ENCODE results near the gene ZDHHC18.

ZDHHC18 gene

DNA sequence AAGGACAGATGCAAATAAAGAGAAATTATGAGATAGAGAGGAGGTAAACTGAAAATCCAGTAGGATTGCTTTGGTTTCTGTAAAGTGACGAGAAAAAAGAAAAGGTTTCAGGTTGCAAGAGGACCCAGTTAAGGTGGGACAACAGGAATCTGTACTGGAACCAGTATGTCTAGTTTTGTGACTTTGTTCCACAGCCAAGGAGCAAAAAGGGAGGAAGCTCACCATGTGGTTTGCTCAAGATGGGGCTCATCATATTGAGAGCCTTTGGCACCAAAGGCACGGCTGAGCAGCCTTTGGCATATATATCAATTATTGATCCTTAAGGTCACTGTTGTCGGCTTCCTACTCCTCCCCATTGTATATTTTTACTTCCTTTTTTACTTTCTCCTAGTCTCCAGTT is 1.8 kb upstream of the ZDHHC18 start:
- Histone ChIP-seq H2AFZ (ENCODE audit: low read length) (no peak overlapping the region), H3K27me3 (replicated peaks; ENCODE audit: insufficient read depth, low read length) (no peaks in the 10 kb centered on the region), H3K9me2 (replicated peaks; ENCODE audit: insufficient read depth, low read length) (no peaks in the 10 kb centered on the region), H3K9me3 (replicated peaks; ENCODE audit: insufficient read depth, low read length) (no peaks in the 10 kb centered on the region), H3K27ac (ENCODE audit: low read length) (no peak overlapping the region), H3F3A (ENCODE audit: insufficient read depth, low read length) (peaks cover 12% of the 10 kb centered on the region), H3K4me3 (ENCODE audit: low read length) (no peak overlapping the region), H3K9ac (ENCODE audit: low read length) (no peak overlapping the region), H3K4me2 (ENCODE audit: low read depth, low read length) (no peak overlapping the region), H3K79me2 (ENCODE audit: low read length) (peaks cover 31% of the 10 kb centered on the region), H4K20me1 (ENCODE audit: insufficient read depth, low read length) (no peaks in the 10 kb centered on the region), H3K36me3 (replicated peaks; ENCODE audit: insufficient read depth, low read length) (no peaks in the 10 kb centered on the region), H3K4me1 (ENCODE audit: low read length) (peaks cover 19% of the 10 kb centered on the region)
- no peak for DNase-seq
- TF ChIP-seq EZH2phosphoT487 (IDR thresholded peaks at IDR 0.05; ENCODE audit: low read length) = no peak
- no peak for TF ChIP-seq EZH2 (optimal IDR thresholded peaks at IDR 0.05; ENCODE audit: low read depth, low read length)
- TF ChIP-seq, protein P1, sequence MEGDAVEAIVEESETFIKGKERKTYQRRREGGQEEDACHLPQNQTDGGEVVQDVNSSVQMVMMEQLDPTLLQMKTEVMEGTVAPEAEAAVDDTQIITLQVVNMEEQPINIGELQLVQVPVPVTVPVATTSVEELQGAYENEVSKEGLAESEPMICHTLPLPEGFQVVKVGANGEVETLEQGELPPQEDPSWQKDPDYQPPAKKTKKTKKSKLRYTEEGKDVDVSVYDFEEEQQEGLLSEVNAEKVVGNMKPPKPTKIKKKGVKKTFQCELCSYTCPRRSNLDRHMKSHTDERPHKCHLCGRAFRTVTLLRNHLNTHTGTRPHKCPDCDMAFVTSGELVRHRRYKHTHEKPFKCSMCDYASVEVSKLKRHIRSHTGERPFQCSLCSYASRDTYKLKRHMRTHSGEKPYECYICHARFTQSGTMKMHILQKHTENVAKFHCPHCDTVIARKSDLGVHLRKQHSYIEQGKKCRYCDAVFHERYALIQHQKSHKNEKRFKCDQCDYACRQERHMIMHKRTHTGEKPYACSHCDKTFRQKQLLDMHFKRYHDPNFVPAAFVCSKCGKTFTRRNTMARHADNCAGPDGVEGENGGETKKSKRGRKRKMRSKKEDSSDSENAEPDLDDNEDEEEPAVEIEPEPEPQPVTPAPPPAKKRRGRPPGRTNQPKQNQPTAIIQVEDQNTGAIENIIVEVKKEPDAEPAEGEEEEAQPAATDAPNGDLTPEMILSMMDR (IDR thresholded peaks at IDR 0.05; ENCODE audit: low read length) = no peak

DNA sequence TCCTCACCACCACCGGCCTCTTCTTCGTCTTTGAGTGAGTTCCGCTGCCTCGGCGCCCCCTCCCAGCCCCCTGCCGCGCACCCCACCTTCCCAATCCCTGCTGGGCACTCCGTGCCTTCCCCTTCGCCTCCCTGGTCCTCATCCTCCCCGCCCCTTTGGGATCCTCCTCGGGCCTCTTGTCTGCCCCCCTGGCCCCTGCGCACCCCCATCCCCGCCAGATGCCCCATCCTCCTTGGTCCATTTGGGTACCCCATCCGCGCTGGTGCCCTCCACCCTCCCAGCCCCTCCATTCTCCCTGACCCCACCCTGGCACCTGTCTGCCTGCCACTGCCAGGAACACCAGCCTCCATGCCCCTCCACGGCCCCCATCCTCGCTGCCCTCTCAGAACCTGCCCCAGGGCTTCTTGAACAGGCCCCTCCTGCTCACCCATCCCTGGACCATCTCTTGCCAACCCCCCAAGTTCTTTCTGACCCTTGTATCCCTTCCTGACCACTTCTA is 667 bp downstream of the ZDHHC18 start:
- no peaks in the 10 kb centered on the region for H3K27me3 ChIP-seq (replicated peaks; ENCODE audit: insufficient read depth, low read length)
- peak overlapping the region; percentile 82 for H3K4me2 ChIP-seq (ENCODE audit: low read depth, low read length)
- H3K4me1 ChIP-seq (ENCODE audit: low read length) = peaks cover 33% of the 10 kb centered on the region
- H3K36me3 ChIP-seq (replicated peaks; ENCODE audit: insufficient read depth, low read length) = no peaks in the 10 kb centered on the region
- H4K20me1 ChIP-seq (ENCODE audit: insufficient read depth, low read length) = no peaks in the 10 kb centered on the region
- no peak for DNase-seq
- H3K27ac ChIP-seq (ENCODE audit: low read length) = no peak overlapping the region
- no peaks in the 10 kb centered on the region for H3K9me3 ChIP-seq (replicated peaks; ENCODE audit: insufficient read depth, low read length)
- TF ChIP-seq, protein P1 (IDR thresholded peaks at IDR 0.05; ENCODE audit: low read length) = no peak
- TF ChIP-seq EZH2 (optimal IDR thresholded peaks at IDR 0.05; ENCODE audit: low read depth, low read length) (no peak), EZH2phosphoT487 (IDR thresholded peaks at IDR 0.05; ENCODE audit: low read length) (no peak)
- H3F3A ChIP-seq (ENCODE audit: insufficient read depth, low read length) = peaks cover 10% of the 10 kb centered on the region
- peak overlapping the region; percentile 70 for H3K9ac ChIP-seq (ENCODE audit: low read length)
- H3K4me3 ChIP-seq (ENCODE audit: low read length) = peak overlapping the region; percentile 64
- no peaks in the 10 kb centered on the region for H3K9me2 ChIP-seq (replicated peaks; ENCODE audit: insufficient read depth, low read length)
- no peak overlapping the region; the same call in 1 of the 2 replicates for H2AFZ ChIP-seq (ENCODE audit: low read length)
- H3K79me2 ChIP-seq (ENCODE audit: low read length) = peaks cover 55% of the 10 kb centered on the region

- H3K4me2 ChIP-seq (ENCODE audit: low read depth, low read length) = peak overlapping the region; percentile 82
- no peaks in the 10 kb centered on the region for H3K9me2 ChIP-seq (replicated peaks; ENCODE audit: insufficient read depth, low read length)
- peak overlapping the region; percentile 70 for H3K9ac ChIP-seq (ENCODE audit: low read length)
- H3K4me1 ChIP-seq (ENCODE audit: low read length) = peaks cover 36% of the 10 kb centered on the region
- peak overlapping the region; percentile 64 for H3K4me3 ChIP-seq (ENCODE audit: low read length)
- H4K20me1 ChIP-seq (ENCODE audit: insufficient read depth, low read length) = no peaks in the 10 kb centered on the region
- H3F3A ChIP-seq (ENCODE audit: insufficient read depth, low read length) = peaks cover 15% of the 10 kb centered on the region
- H3K79me2 ChIP-seq (ENCODE audit: low read length) = peaks cover 60% of the 10 kb centered on the region
- H3K27me3 ChIP-seq (replicated peaks; ENCODE audit: insufficient read depth, low read length) = no peaks in the 10 kb centered on the region
- no peak overlapping the region for H3K27ac ChIP-seq (ENCODE audit: low read length)
- no peak for DNase-seq
- H2AFZ ChIP-seq (ENCODE audit: low read length) = no peak overlapping the region
- H3K36me3 ChIP-seq (replicated peaks; ENCODE audit: insufficient read depth, low read length) = no peaks in the 10 kb centered on the region
- TF ChIP-seq EZH2 (optimal IDR thresholded peaks at IDR 0.05; ENCODE audit: low read depth, low read length) (no peak), EZH2phosphoT487 (IDR thresholded peaks at IDR 0.05; ENCODE audit: low read length) (no peak)
- TF ChIP-seq, protein P1 (IDR thresholded peaks at IDR 0.05; ENCODE audit: low read length) = no peak
- no peaks in the 10 kb centered on the region for H3K9me3 ChIP-seq (replicated peaks; ENCODE audit: insufficient read depth, low read length)
Observed at GRCh38 chr1:26827663-26828062, 1.2 kb downstream of the ZDHHC18 start.
